ENCODE results near the gene DGKH.

GRCh38 chr13:42146359-42146758, 97.9 kb downstream of the DGKH start:
- TF ChIP-seq CTCF (IDR thresholded peaks at IDR 0.05) (no peak), POLR2A (IDR thresholded peaks at IDR 0.05) (no peak)

All from prostate gland (tissue), 2 donors.